H1 (cell line): ENCODE measurements around the gene MAP3K15. TPM values are rescaled to one million over a fixed set of nuclear protein-coding genes. Genes with fewer than 3 reads are reported as not detected.

Experiments used
- ATF2 ChIP-seq: IDR thresholded peaks from 2 replicates; pipeline ENCODE4 v1.6.1; 2012; ENCODE audit warnings: low read length, inconsistent platforms
- KDM4A ChIP-seq: IDR thresholded peaks from one replicate; pipeline ENCODE4 v1.7.1; 2012; ENCODE audit warnings: low read depth, mild to moderate bottlenecking, moderate library complexity, low read length, inconsistent platforms; ENCODE audit not compliant: severe bottlenecking
- polyA plus RNA-seq, 7 experiments: library from polyadenylated mRNA; depleted of rRNA in 3 of 7; stranded (reverse) in 5 of 7; unstranded in 2 of 7; fragments of >200 nt in 5 of 7; fragments of 200-250 nt in 2 of 7; gene quantifications; 1 replicate in 5 of 7; 2 replicates in 1 of 7; 4 replicates in 1 of 7; pipeline versions ENCODE4 v1.2.1 to v1.2.3, GENCODE V29; 2011 to 2013; ENCODE audit warnings: missing spikeins in 2 of 7, mixed read lengths in 2 of 7
- total RNA-seq: library from RNA; stranded (reverse); fragmentation: NEBNext Ultra II Directional; extraction: Animal tissue kit (Norgen Biotek cat#: 25700); gene quantifications from 2 replicates; pipeline ENCODE4 v1.2.1, GENCODE V29; 2021
- TF ChIP-seq, protein P1 (sequence below), 3 experiments: IDR thresholded peaks; 1 replicate in 2 of 3; 2 replicates in 1 of 3; pipeline versions ENCODE4 v1.5.1 to v1.6.1; 2011; ENCODE audit warnings: low read length in 3 of 3, mild to moderate bottlenecking in 3 of 3, inconsistent platforms in 2 of 3, low read depth in 1 of 3, moderate library complexity in 1 of 3; ENCODE audit not compliant: insufficient read depth in 1 of 3; ENCODE audit errors: control extremely low read depth in 1 of 3

MAP3K15 gene
- total and polyA plus RNA-seq, 2 of the 8 experiments (the other 6 are each of a cell fraction or from before 2014, with no cell fraction given), result 1.8 to 2.4 TPM

DNA sequence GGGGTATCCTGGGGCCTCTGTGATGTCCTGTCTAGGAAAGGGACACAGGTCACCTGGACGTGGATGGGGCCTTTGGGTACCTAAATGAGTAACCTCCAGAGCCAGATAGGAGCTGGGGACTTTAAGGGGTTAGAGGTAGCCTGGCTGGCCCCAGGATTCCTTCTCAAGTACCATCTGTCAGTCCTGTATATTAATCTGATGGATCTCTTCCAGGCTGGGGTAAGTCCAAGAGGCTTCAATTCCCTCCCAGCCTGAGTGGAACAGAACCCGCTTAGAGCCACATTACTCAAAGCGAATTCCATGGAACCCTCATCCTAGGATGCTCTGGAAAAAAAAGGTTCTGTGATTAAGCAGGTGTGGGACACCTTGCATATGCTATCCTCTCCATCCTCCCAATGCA, 24.8 kb upstream of the MAP3K15 start (continued):
- TF ChIP-seq, protein P1, sequence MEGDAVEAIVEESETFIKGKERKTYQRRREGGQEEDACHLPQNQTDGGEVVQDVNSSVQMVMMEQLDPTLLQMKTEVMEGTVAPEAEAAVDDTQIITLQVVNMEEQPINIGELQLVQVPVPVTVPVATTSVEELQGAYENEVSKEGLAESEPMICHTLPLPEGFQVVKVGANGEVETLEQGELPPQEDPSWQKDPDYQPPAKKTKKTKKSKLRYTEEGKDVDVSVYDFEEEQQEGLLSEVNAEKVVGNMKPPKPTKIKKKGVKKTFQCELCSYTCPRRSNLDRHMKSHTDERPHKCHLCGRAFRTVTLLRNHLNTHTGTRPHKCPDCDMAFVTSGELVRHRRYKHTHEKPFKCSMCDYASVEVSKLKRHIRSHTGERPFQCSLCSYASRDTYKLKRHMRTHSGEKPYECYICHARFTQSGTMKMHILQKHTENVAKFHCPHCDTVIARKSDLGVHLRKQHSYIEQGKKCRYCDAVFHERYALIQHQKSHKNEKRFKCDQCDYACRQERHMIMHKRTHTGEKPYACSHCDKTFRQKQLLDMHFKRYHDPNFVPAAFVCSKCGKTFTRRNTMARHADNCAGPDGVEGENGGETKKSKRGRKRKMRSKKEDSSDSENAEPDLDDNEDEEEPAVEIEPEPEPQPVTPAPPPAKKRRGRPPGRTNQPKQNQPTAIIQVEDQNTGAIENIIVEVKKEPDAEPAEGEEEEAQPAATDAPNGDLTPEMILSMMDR (IDR thresholded peaks at IDR 0.05; ENCODE audit: control extremely low read depth in 1 of 3, insufficient read depth in 1 of 3, low read depth in 1 of 3, low read length in 3 of 3), result no peak
- TF ChIP-seq KDM4A (no peak), ATF2 (no peak)
